WERI-Rb-1 (cell line): ENCODE measurements around the gene AGAP5.
A peak's percentile ranks its signal among the peaks of the same experiment; 100 is the strongest.
"Not testable (repeated sequence)": the region's sequence is repeated elsewhere in the genome, so short reads cannot be mapped to it uniquely, and the experiment has no call there.

Experiments
- DNase-seq: peaks from one replicate; pipeline ENCODE4 v3.0.0-alpha.2; 2020
- H3K27ac ChIP-seq: fragments of 250-450 bp; sonication (Bioruptor Pico); 2 replicates; pipeline ENCODE4 v1.5.1; 2020; ENCODE audit warnings: mild to moderate bottlenecking, moderate library complexity
- H3K27me3 ChIP-seq: fragments of 250-450 bp; sonication (Bioruptor Pico); 2 replicates; pipeline ENCODE4 v1.5.1; 2021; ENCODE audit warnings: mild to moderate bottlenecking, low read depth, moderate library complexity; ENCODE audit not compliant: insufficient read depth, severe bottlenecking
- H3K36me3 ChIP-seq: fragments of 250-450 bp; sonication (Bioruptor Pico); 2 replicates; pipeline ENCODE4 v1.5.1; 2020; ENCODE audit warnings: mild to moderate bottlenecking, moderate library complexity
- H3K4me3 ChIP-seq: 2 replicates; pipeline ENCODE4 v1.5.1; 2011; ENCODE audit warnings: low read depth, mild to moderate bottlenecking, control low read depth, low read length
- H3K9me3 ChIP-seq: fragments of 250-450 bp; sonication (Bioruptor Pico); 2 replicates; pipeline ENCODE4 v1.5.1; 2021; ENCODE audit warnings: mild to moderate bottlenecking, moderate library complexity; ENCODE audit not compliant: severe bottlenecking
- TF ChIP-seq, protein P1 (sequence below): IDR thresholded peaks from 2 replicates; pipeline ENCODE4 v1.5.1; 2011; ENCODE audit warnings: low read depth, mild to moderate bottlenecking, control low read depth, inconsistent platforms, low read length

The AGAP5 gene

DNA sequence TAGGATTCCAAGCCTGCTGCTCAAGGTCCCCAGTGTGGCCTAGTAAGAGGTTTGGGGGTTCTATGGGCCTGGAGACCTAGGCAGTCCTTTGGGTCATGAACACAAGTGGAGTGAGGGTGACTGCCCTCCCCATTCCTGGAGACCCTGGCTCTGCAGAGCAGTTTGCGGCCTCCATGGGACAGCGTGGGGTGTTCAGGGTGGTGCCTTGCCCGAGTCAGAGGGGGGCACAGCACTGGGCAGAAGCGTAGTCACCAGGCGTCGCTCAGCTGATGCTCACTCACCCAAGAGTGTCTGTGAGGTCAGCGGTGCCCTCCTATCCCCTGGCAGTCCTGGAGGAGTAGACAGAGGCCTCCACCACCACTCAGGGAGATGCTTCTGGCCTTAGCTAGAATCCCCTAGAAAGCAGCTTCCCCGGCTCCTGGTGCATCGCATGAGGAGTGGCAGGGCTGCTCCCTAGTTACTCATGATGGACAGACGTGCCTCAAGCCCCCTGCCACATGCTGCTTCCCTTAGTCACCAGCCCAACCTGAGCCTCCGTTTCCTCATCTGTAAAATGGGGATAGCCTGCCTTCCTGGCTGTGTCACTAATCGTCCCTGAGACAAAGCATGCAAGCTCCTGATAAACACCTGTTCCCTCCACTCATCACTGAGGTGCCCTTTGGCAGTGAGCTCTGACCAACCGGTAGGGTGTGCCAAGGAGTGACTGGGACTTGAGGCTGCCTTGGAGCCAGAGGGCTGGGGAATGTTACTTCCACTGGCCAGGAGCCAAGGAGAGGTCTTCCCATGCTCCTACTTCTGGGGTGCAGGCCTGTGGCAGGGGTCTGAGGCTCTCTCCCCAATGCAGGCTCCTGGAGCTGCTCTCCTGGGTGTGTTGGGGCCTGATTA is 33.5 kb downstream of the AGAP5 start:
- H3K4me3 ChIP-seq, H3K9me3 ChIP-seq, H3K27me3 ChIP-seq, H3K27ac ChIP-seq, H3K36me3 ChIP-seq, DNase-seq: not testable (repeated sequence)

DNA sequence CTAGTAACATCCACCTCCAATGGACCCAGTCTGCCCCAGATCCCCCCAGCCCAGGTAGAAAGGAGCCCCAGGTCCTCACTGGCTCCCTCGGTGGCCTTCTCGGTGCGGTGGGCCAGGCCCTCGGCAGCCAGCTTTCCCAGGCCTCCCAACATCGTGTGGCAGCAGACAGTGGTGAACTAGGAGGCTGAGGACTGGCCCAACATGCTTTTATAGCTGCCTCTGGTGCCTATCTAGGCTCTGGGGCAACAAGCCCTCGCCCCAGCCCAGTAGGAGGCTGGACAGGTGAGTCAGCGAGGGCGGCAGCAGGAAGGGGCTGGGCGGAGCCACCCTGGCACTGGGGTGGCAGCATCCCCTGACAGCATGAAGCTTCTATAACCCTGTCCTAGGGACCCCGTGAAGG is 34.3 kb downstream of the AGAP5 start:
- H3K27ac ChIP-seq, H3K9me3 ChIP-seq, DNase-seq, H3K36me3 ChIP-seq, H3K4me3 ChIP-seq, H3K27me3 ChIP-seq: not testable (repeated sequence)

DNA sequence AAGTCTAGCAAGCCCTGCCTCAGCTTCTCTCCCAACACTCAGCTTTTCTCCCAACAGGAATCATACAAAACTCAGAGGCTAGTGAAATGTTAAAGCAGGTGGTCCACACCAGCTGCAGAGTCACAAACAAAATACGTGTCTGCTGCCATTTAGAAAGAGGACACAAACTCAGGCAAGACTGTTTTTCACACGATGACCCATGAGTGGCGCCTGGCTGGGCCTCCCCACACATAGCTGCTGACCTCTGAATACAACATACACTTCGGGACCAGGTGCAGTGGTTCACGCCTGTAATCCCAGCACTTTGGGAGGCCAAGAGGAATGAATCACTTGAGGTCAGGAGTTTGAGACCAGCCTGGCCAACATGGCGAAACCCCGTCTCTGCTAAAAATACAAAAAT is 35.2 kb downstream of the AGAP5 start:
- not testable (repeated sequence) for H3K27ac ChIP-seq, H3K27me3 ChIP-seq, DNase-seq

DNA sequence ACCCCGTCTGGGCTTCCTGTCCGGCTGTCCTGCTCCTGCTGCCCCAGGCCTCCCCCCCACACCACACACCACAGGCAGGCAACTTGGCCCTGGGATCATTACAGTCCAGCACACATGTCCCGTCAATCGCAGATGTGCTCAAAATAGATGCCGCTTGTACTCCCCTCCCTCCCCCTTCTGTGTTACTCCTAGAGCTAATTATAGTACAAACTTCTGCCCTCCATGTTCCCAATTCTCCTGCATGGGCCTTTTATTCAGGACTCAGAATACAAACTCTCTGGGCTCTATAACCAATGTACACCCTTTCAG is 42.0 kb downstream of the AGAP5 start, which contains the start of gene SYNPO2L:
SYNPO2L (minus strand) TSS at position 40 of the 309 bp plus-strand sequence. CDS start 107 bp downstream, outside the sequence.
- TF ChIP-seq, protein P1, sequence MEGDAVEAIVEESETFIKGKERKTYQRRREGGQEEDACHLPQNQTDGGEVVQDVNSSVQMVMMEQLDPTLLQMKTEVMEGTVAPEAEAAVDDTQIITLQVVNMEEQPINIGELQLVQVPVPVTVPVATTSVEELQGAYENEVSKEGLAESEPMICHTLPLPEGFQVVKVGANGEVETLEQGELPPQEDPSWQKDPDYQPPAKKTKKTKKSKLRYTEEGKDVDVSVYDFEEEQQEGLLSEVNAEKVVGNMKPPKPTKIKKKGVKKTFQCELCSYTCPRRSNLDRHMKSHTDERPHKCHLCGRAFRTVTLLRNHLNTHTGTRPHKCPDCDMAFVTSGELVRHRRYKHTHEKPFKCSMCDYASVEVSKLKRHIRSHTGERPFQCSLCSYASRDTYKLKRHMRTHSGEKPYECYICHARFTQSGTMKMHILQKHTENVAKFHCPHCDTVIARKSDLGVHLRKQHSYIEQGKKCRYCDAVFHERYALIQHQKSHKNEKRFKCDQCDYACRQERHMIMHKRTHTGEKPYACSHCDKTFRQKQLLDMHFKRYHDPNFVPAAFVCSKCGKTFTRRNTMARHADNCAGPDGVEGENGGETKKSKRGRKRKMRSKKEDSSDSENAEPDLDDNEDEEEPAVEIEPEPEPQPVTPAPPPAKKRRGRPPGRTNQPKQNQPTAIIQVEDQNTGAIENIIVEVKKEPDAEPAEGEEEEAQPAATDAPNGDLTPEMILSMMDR: no peak
- Histone ChIP-seq H3K27me3 (no peaks in the 10 kb centered on the region), H3K36me3 (no peaks in the 10 kb centered on the region), H3K9me3 (no peaks in the 10 kb centered on the region), H3K27ac (no peak within 1 kb of the TSS), H3K4me3 (no peak within 1 kb of the TSS)
- DNase-seq: no peak

More for the DNA sequence above, 35.2 kb downstream of the AGAP5 start:
- H3K9me3 ChIP-seq, H3K4me3 ChIP-seq, H3K36me3 ChIP-seq: not testable (repeated sequence)

DNA sequence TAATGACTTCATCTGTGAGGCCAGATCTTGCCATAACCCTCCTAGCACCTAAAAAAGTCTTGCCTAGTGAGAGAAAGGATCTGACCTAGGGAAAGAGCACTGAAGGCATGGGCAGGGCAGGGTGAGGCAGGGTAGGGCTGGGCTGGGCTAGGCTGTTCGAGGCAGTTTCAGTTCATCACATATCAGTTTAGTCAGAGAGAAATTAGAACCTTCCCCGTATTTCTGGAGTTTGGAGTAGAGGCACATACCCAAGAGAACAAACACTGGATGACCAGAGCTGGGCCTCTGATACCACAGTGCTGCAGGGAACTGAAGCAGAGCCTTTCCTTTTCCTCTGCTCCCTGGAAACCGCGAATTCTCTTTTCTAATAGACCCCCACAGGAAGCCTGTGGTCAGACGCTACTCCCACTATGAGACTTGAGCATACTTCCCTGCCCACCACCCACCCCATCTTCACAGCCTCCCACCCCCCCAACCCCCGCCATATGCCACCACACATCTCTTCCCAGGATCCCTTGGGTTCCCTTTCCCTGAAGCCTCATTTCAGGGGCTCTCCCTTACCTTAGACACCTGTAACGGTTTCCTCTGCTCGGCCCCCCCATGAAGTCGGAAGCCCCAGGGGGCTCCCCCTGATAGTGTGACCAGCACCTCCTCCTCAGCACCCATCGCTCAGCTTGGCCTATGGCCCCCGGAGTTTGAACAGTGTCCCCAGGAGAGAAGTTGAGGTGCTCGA is 42.5 kb downstream of the AGAP5 start:
- DNase-seq: no peak
- Histone ChIP-seq H3K27me3 (no peaks in the 10 kb centered on the region), H3K36me3 (no peaks in the 10 kb centered on the region), H3K27ac (no peak overlapping the region), H3K4me3 (no peak overlapping the region), H3K9me3 (no peaks in the 10 kb centered on the region)
- TF ChIP-seq, protein P1: no peak

DNA sequence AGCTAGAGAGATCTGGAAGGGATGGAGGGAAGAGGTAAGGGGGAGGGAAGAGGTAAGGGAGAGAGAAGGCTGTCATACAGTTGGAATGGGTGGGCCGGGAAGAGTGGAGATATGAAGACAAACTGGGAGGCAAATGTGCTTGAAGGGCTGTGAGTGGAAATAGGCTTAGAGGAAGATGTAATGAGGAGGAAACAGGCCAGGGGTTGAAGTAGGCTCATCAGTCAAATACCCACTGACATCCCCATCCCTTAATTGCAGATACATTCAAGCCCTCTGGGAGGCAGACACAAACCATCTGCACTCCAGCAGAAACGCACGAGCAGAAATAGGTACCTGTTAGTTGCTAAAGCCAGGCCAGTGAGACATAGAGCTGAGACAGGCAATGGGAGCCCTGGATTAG is 44.2 kb downstream of the AGAP5 start:
- H3K4me3 ChIP-seq: no peak overlapping the region
- no peaks in the 10 kb centered on the region for H3K36me3 ChIP-seq
- H3K27ac ChIP-seq: no peak overlapping the region
- no peaks in the 10 kb centered on the region for H3K27me3 ChIP-seq
- DNase-seq: peak; percentile 37
- TF ChIP-seq, protein P1: peak; percentile 64
- H3K9me3 ChIP-seq: no peaks in the 10 kb centered on the region

DNA sequence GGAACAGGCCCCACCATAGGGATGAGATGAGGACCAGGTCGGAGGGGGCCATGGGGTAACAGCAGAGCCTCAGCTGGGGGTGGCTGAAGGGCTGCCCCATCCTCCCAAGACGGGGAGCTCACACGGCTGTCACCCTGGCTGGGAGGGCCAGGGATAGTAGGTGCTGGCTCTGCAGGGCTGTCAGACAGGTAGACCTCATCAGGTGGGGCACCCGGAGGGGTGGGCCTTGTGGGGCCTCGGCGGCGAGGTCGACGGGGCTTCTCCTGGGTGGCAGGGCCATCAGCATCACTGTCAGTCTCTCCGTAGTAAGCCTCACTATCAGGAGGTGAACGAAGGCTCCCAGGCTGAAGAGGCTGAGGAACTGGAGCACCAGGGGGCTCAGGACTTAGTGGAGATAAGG is 44.7 kb downstream of the AGAP5 start:
- Histone ChIP-seq H3K36me3 (no peaks in the 10 kb centered on the region), H3K27ac (no peak overlapping the region), H3K4me3 (no peak overlapping the region), H3K27me3 (no peaks in the 10 kb centered on the region), H3K9me3 (no peaks in the 10 kb centered on the region)
- no peak for DNase-seq
- TF ChIP-seq, protein P1: no peak
